Upper lobe of left lung (tissue), 6 donors: ENCODE data around the gene GPR55. TPM values are rescaled to one million over a fixed set of nuclear protein-coding genes. Genes with fewer than 3 reads are reported as not detected.

ENCODE experiments used
- ATAC-seq, 2 donors: fragments of 200-7000 bp; cut with Tn5 transposase; one replicate each; pipeline ENCODE4 v1.9.1; 2022; ENCODE audit warnings: mild to moderate bottlenecking in 2 of 2, moderate library complexity in 2 of 2; ENCODE audit not compliant: low FRiP score in 2 of 2
- DNase-seq, 2 donors: peaks; one replicate each; pipeline ENCODE4 v3.0.0-alpha.2; 2019 to 2020
- H3K27ac ChIP-seq, 4 donors: fragments of 200-600 bp; sonication (generic); one replicate each; pipeline ENCODE4 v1.5.1; 2016 to 2019
- H3K27me3 ChIP-seq, 4 donors: fragments of 200-600 bp; sonication (generic); one replicate each; pipeline ENCODE4 v1.5.1; 2017 to 2019
- H3K36me3 ChIP-seq, 4 donors: fragments of 200-600 bp; sonication (generic); one replicate each; pipeline ENCODE4 v1.5.1; 2016 to 2019
- H3K4me1 ChIP-seq, 4 donors: fragments of 200-600 bp; sonication (generic); one replicate each; pipeline ENCODE4 v1.5.1; 2018 to 2019
- H3K4me3 ChIP-seq, 4 donors: fragments of 200-600 bp; sonication (generic); one replicate each; pipeline ENCODE4 v1.5.1; 2017 to 2019; ENCODE audit warnings: mild to moderate bottlenecking in 2 of 4, moderate library complexity in 1 of 4
- H3K9me3 ChIP-seq, 4 donors: fragments of 200-600 bp; sonication (generic); one replicate each; pipeline ENCODE4 v1.5.1; 2018 to 2019
- CTCF ChIP-seq, 6 experiments: fragments of 450-650 bp in 4 of 6; fragments of 200-600 bp in 2 of 6; sonication (generic) in 2 of 6; IDR thresholded peaks; one replicate each; pipeline ENCODE4 v1.5.1; 2016 to 2019; ENCODE audit warnings: antibody characterized with exemption in 6 of 6
- EP300 ChIP-seq, 4 donors: sonication (generic); formaldehyde crosslinking; IDR thresholded peaks; one replicate each; pipeline ENCODE4 v1.5.1; 2017; ENCODE audit warnings: antibody characterized with exemption in 4 of 4, control low read depth in 2 of 4
- POLR2A ChIP-seq, 4 donors: fragments of 450-650 bp; IDR thresholded peaks; one replicate each; pipeline ENCODE4 v1.5.1; 2016 to 2017; ENCODE audit warnings: antibody characterized with exemption in 4 of 4, mild to moderate bottlenecking in 2 of 4
- POLR2AphosphoS5 ChIP-seq, 2 donors: sonication (generic); formaldehyde crosslinking; IDR thresholded peaks; one replicate each; pipeline ENCODE4 v1.5.1; 2017; ENCODE audit warnings: antibody characterized with exemption in 2 of 2
- whole genome bisulfite sequencing, 2 donors: methylation state at CpG; one replicate each; pipeline ENCODE4 v1.1.5; 2017 to 2018; 5-methylcytosine and 5-hydroxymethylcytosine counted together
- total RNA-seq, 6 donors: library from RNA; depleted of rRNA in 4 of 6; stranded (reverse); fragments of >200 nt in 4 of 6; gene quantifications; one replicate each; pipeline versions ENCODE4 v1.1.0 to v1.2.1, GENCODE V29; 2016 to 2021
- donor health status: DM: no; HTN: no; CAD: no; lungs with moderate emphysema.
- donor health status: DM: no; HTN: yes; CAD: no; lungs with severe emphysema.

GPR55 gene
- total RNA-seq, 6 donors from 2014 or later, result 0.15 to 0.84 (median 0.52) TPM; not detected in 2

GRCh38 chr2:230886671-230887071 is 38.4 kb downstream of the GPR55 start:
- DNase-seq, result no peak
- no peak for TF ChIP-seq CTCF (IDR thresholded peaks at IDR 0.05)
- TF ChIP-seq POLR2A (IDR thresholded peaks at IDR 0.05), result no peak
- no peak for TF ChIP-seq EP300 (IDR thresholded peaks at IDR 0.05)
- no peak for TF ChIP-seq POLR2AphosphoS5 (IDR thresholded peaks at IDR 0.05)
- WGBS, 2 donors, result 71 to 84% methylated on average over 5 to 8 of the region's 14 CpGs

GRCh38 chr2:230886206-230886605 is 38.8 kb downstream of the GPR55 start:
- Histone ChIP-seq H3K9me3 (no peaks in the 10 kb centered on the region), H3K27me3 (no peaks in the 10 kb centered on the region), H3K36me3 (no peaks in the 10 kb centered on the region), H3K4me3 (no peak overlapping the region), H3K27ac (no peak overlapping the region), H3K4me1 (no peaks in the 10 kb centered on the region)
- WGBS, 2 donors, result 60 to 72% methylated on average over 1 to 5 of the region's 5 CpGs
- ATAC-seq, result no peak
- TF ChIP-seq EP300 (IDR thresholded peaks at IDR 0.05) (no peak), POLR2A (IDR thresholded peaks at IDR 0.05) (no peak), POLR2AphosphoS5 (IDR thresholded peaks at IDR 0.05) (no peak)
- no peak for DNase-seq

More at GRCh38 chr2:230886671-230887071, 38.4 kb downstream of the GPR55 start:
- Histone ChIP-seq H3K27ac (no peak overlapping the region), H3K27me3 (no peaks in the 10 kb centered on the region), H3K36me3 (no peaks in the 10 kb centered on the region), H3K9me3 (no peaks in the 10 kb centered on the region), H3K4me3 (no peak overlapping the region), H3K4me1 (no peaks in the 10 kb centered on the region)
- no peak for ATAC-seq

GRCh38 chr2:230885463-230886130 is 39.4 kb downstream of the GPR55 start:
- Histone ChIP-seq H3K36me3 (no peaks in the 10 kb centered on the region), H3K4me1 (no peaks in the 10 kb centered on the region), H3K4me3 (no peak overlapping the region), H3K27ac (no peak overlapping the region), H3K27me3 (no peaks in the 10 kb centered on the region), H3K9me3 (no peaks in the 10 kb centered on the region)
- TF ChIP-seq POLR2A (IDR thresholded peaks at IDR 0.05) (no peak), EP300 (IDR thresholded peaks at IDR 0.05) (no peak), POLR2AphosphoS5 (IDR thresholded peaks at IDR 0.05) (no peak), CTCF (IDR thresholded peaks at IDR 0.05) (no peak)
- WGBS, 2 donors, result 58 to 70% methylated on average over 8 to 11 of the region's 11 CpGs
- DNase-seq (no peak), ATAC-seq (no peak)

- WGBS, 2 donors, result 83 to 91% methylated on average over 5 to 7 of the region's 7 CpGs
- TF ChIP-seq POLR2AphosphoS5 (IDR thresholded peaks at IDR 0.05) (no peak), EP300 (IDR thresholded peaks at IDR 0.05) (no peak), CTCF (IDR thresholded peaks at IDR 0.05) (no peak), POLR2A (IDR thresholded peaks at IDR 0.05) (no peak)
- no peaks in the 10 kb centered on the region for H3K9me3 ChIP-seq
- H3K4me3 ChIP-seq, result no peak overlapping the region
- ATAC-seq (no peak), DNase-seq (no peak)
- H3K27ac ChIP-seq, result no peak overlapping the region
- peaks cover 0 to 12% (median 2%) of the 10 kb centered on the region in 4 donors for H3K36me3 ChIP-seq
- no peaks in the 10 kb centered on the region for H3K27me3 ChIP-seq
- H3K4me1 ChIP-seq, result no peaks in the 10 kb centered on the region
Measured at GRCh38 chr2:230881840-230882239, 43.2 kb downstream of the GPR55 start.

GRCh38 chr2:230879891-230880290 is 45.2 kb downstream of the GPR55 start:
- no peak for ATAC-seq
- Histone ChIP-seq H3K27ac (no peak overlapping the region), H3K4me1 (no peaks in the 10 kb centered on the region), H3K27me3 (no peaks in the 10 kb centered on the region), H3K4me3 (no peak overlapping the region), H3K9me3 (no peaks in the 10 kb centered on the region), H3K36me3 (peaks cover 0 to 12% (median 2%) of the 10 kb centered on the region in 4 donors)
- no peak for DNase-seq
- WGBS, 2 donors, result 93 to 98% methylated on average over 9 of the region's 9 CpGs
- TF ChIP-seq POLR2A (IDR thresholded peaks at IDR 0.05), result no peak
- TF ChIP-seq EP300 (IDR thresholded peaks at IDR 0.05), result no peak
- no peak for TF ChIP-seq POLR2AphosphoS5 (IDR thresholded peaks at IDR 0.05)
- TF ChIP-seq CTCF (IDR thresholded peaks at IDR 0.05), result no peak
